Subcutaneous adipose tissue (tissue), 4 donors: ENCODE results near the gene GSPT1. TPM values are rescaled to one million over a fixed set of nuclear protein-coding genes. Genes with fewer than 3 reads are reported as not detected.

Source experiments
- CTCF ChIP-seq: fragments of 450-650 bp; IDR thresholded peaks from one replicate; pipeline ENCODE4 v1.5.1; 2016; ENCODE audit warnings: low read depth, mild to moderate bottlenecking, control low read depth, antibody characterized with exemption, moderate library complexity
- total RNA-seq, 4 donors: library from RNA; depleted of rRNA; stranded (reverse); fragments of >200 nt; gene quantifications; one replicate each; pipeline ENCODE4 v1.1.0, GENCODE V29; 2016

The GSPT1 gene
- total RNA-seq, 4 donors from 2014 or later, result 62.6 to 102 (median 77.4) TPM

- no peak for TF ChIP-seq CTCF
Observed at GRCh38 chr16:11877374-11877773, 38.4 kb downstream of the GSPT1 start.

- TF ChIP-seq CTCF, result no peak
Observed at GRCh38 chr16:11876306-11876705, 39.5 kb downstream of the GSPT1 start.

- TF ChIP-seq CTCF, result no peak
Observed at GRCh38 chr16:11875721-11876120, 40.0 kb downstream of the GSPT1 start.

GRCh38 chr16:11871193-11871592 lies 44.6 kb downstream of the GSPT1 start:
- TF ChIP-seq CTCF, result no peak

- no peak for TF ChIP-seq CTCF
Observed at GRCh38 chr16:11870399-11870798, 45.4 kb downstream of the GSPT1 start.

GRCh38 chr16:11869353-11870228 lies 46.2 kb downstream of the GSPT1 start:
- no peak for TF ChIP-seq CTCF

GRCh38 chr16:11868412-11868980 lies 47.3 kb downstream of the GSPT1 start:
- no peak for TF ChIP-seq CTCF
